Calu3 (cell line): Measurements from ENCODE around the gene MOV10. TPM values are rescaled to one million over a fixed set of nuclear protein-coding genes. Genes with fewer than 3 reads are reported as not detected.

Experiments
- BruUV-seq: library from RNA; stranded (reverse); fragments of 400-500 nt; replicated peaks from 2 replicates; lab custom pipeline; 2021; lab: Mats Ljungman, UMichigan
- CTCF ChIA-PET: fragments of 300-600 bp; sonication (Branson Sonifier 250); formaldehyde crosslinking; loops from one replicate; lab custom pipeline; 2022; ENCODE audit warnings: antibody characterized with exemption; lab: Charles Lee
- DNase-seq: peaks from one replicate; pipeline ENCODE4 v3.0.0; 2022
- H3K27ac Mint-ChIP-seq: one replicate; pipeline ENCODE4 v1.8.0; 2022; ENCODE audit warnings: mixed read lengths; ENCODE audit not compliant: unreplicated experiment
- H3K27me3 Mint-ChIP-seq: one replicate; pipeline ENCODE4 v1.8.0; 2022; ENCODE audit warnings: mixed read lengths; ENCODE audit not compliant: unreplicated experiment
- H3K36me3 Mint-ChIP-seq: one replicate; pipeline ENCODE4 v1.8.0; 2022; ENCODE audit warnings: mild to moderate bottlenecking, moderate library complexity, mixed read lengths; ENCODE audit not compliant: insufficient read depth, unreplicated experiment
- H3K4me1 Mint-ChIP-seq: one replicate; pipeline ENCODE4 v1.8.0; 2022; ENCODE audit warnings: mild to moderate bottlenecking, low read depth, mixed read lengths; ENCODE audit not compliant: unreplicated experiment
- H3K4me3 Mint-ChIP-seq: one replicate; pipeline ENCODE4 v1.8.0; 2022; ENCODE audit warnings: mild to moderate bottlenecking, low read depth, moderate library complexity, mixed read lengths; ENCODE audit not compliant: unreplicated experiment
- H3K9me3 Mint-ChIP-seq: one replicate; pipeline ENCODE4 v1.8.0; 2022; ENCODE audit warnings: low read depth, mixed read lengths; ENCODE audit not compliant: unreplicated experiment
- intact Hi-C: fragments of 100-400 bp; cut with micrococcal nuclease; formaldehyde crosslinking; loops from one replicate; pipeline ENCODE4 v1.10.0; 2022; ENCODE audit not compliant: unreplicated experiment
- total RNA-seq: library from RNA; stranded (reverse); gene quantifications from 2 replicates; pipeline ENCODE4 v1.2.3, GENCODE V29; 2022
- TF ChIP-seq, protein P1 (sequence below): fragments of 200-600 bp; IDR thresholded peaks from one replicate; pipeline ENCODE4 v1.8.0; 2022; ENCODE audit warnings: antibody characterized with exemption; ENCODE audit not compliant: unreplicated experiment

Gene MOV10
- total RNA-seq, 1 experiment from 2014 or later: 71.4 TPM

DNA sequence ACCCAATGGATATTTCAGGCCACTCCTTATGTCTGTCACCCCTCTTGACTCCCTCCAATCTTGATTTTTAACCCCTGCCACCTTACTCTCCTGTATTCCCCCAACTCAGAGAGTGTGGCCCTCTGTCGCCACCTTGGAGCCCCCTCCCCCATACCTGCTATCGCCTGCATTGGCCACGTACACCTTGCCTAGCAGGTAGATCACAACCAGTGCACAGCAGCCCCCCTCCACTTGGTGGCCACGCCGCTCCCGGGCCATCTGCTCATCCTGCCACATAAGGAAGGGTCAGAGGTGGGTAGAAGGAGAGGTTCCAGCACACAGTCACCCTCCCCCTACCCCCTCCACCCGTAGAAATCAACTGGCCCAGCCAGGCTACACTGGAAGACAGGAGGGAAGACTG lies 37.7 kb downstream of the MOV10 start:
- intact Hi-C loops: no loop called here
- CTCF ChIA-PET: no interaction called here
- BruUV-seq: no TSS peak
- Mint-ChIP-seq H3K4me1 (peaks cover 19% of the 10 kb centered on the region), H3K36me3 (peaks cover 27% of the 10 kb centered on the region), H3K9me3 (no peaks in the 10 kb centered on the region), H3K27ac (no peak overlapping the region), H3K4me3 (no peak overlapping the region), H3K27me3 (no peaks in the 10 kb centered on the region)
- TF ChIP-seq, protein P1, sequence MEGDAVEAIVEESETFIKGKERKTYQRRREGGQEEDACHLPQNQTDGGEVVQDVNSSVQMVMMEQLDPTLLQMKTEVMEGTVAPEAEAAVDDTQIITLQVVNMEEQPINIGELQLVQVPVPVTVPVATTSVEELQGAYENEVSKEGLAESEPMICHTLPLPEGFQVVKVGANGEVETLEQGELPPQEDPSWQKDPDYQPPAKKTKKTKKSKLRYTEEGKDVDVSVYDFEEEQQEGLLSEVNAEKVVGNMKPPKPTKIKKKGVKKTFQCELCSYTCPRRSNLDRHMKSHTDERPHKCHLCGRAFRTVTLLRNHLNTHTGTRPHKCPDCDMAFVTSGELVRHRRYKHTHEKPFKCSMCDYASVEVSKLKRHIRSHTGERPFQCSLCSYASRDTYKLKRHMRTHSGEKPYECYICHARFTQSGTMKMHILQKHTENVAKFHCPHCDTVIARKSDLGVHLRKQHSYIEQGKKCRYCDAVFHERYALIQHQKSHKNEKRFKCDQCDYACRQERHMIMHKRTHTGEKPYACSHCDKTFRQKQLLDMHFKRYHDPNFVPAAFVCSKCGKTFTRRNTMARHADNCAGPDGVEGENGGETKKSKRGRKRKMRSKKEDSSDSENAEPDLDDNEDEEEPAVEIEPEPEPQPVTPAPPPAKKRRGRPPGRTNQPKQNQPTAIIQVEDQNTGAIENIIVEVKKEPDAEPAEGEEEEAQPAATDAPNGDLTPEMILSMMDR: no peak
- no peak for DNase-seq

DNA sequence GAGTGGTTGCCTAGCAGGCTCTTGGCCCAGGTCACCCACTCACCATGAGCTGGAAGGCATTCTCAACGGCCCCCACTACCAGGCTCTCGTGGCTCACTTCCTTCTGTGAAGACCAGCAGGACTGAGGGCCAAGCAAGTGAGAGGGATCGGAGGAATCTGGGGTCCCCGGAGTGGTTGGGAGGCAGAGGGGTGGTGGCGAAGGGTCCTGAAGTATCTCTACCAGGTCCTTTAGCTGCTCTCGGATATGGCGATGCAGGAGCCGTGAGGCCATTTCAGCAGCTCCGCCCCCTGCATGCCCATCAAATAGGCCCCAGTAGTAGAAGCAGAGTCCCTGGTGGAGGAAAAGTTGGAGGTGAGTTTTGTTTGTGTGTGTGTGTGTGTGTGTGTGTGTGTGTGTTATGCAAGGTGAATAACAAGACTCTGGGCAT lies 38.3 kb downstream of the MOV10 start:
- no peak overlapping the region for H3K27ac Mint-ChIP-seq
- CTCF ChIA-PET: no interaction called here
- DNase-seq: no peak
- TF ChIP-seq, protein P1: no peak
- H3K27me3 Mint-ChIP-seq: no peaks in the 10 kb centered on the region
- no peak overlapping the region for H3K4me3 Mint-ChIP-seq
- H3K4me1 Mint-ChIP-seq: peaks cover 14% of the 10 kb centered on the region
- peaks cover 21% of the 10 kb centered on the region for H3K36me3 Mint-ChIP-seq
- BruUV-seq: no TSS peak
- H3K9me3 Mint-ChIP-seq: no peaks in the 10 kb centered on the region
- intact Hi-C loops: no loop called here

DNA sequence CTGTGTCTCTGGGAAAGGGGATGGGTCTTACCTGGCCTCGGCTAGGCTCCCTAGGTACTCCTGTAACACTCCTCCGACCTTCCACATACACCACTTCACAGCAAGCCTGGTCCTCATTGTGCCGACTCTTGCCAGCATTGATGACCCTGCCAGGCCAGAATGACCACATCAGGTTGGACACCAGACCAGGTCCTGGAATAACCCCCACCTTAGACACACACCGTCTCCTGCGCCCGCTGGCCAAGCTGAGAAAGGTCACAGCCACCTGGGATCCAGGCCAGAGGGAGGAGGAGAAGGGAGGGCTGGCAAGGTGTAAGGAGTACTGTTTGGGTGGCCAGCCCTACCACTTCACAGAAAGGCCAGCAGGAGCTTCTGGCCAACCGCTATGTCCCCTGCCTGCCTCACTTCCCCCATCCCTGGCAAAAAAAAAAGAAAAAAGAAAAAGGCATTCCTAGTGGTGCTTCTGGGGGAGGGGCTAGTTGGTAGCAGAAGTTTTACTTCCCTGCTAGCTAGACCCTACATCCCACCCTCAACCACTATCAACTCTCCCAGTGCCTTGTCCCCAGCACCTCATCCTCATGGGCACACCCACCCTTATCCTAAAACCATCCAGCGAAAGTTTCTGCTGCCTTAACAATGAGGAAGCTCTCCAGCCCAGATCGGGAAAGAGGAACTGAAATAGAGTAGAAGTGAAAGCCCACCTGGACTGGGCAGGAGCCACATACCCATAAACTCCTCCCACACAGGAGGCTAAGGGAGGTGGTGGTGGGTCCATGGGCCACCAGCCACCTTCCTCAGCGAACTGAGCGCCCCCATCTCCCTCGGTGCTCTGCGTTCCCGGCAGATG lies 39.2 kb downstream of the MOV10 start:
- no peak overlapping the region for H3K27ac Mint-ChIP-seq
- BruUV-seq: no TSS peak
- peaks cover 7% of the 10 kb centered on the region for H3K4me1 Mint-ChIP-seq
- H3K27me3 Mint-ChIP-seq: peaks cover 7% of the 10 kb centered on the region
- peaks cover 18% of the 10 kb centered on the region for H3K36me3 Mint-ChIP-seq
- H3K4me3 Mint-ChIP-seq: peak overlapping the region; percentile 71
- DNase-seq: no peak
- TF ChIP-seq, protein P1: no peak
- H3K9me3 Mint-ChIP-seq: no peaks in the 10 kb centered on the region
- intact Hi-C loops: no loop called here
- CTCF ChIA-PET: no interaction called here

DNA sequence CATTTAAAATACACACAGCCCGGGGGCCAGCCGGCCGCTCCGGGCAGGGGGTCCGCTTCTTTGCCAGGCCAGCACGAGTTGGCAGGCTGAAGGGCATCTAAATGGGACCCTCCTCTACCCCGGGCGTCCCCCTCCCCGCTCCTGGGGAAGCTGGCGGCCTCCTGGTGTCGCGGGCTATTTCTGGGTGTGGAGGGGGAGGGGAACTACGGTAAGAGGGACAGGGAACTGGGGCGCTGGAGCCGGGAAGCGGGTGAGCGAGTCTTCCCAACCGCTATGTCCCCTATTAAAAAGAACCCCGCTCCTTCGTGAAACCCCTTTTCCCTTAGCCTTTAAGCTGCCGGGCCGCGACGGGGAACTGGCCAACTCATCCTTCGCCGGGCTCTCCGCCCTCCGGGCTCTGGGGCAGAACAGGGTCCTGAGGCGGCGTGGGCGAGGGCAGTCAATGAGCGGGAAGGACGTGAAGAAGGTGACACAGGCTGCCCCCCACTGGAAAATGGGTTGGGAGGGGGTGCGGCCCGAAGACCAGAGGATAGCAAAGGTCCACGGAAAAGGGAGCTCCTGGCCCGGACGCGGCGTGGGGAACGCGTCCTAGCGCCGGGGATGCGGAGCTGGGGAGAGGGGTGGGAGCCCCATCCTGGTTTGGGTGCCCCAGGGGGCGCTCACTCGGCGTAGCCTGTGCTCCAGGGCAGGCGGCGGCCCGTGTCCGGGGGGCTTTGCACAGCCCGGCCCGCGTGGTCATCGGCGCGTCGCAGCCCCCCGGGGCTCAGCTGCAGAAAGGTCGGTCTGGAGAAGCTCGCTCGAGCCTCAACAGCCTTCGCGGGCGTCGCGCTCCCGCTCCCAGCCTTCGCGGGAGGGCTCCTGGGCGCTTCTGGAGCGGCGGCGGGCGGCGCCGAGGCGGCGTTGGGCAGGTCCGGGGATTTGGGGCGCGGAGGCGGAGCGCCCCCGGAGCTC lies 40.1 kb downstream of the MOV10 start:
- intact Hi-C loops: loop anchor here (5.0 kb wide), 1 partner anchor 963 kb away; no protein-coding TSS in a partner anchor
- TF ChIP-seq, protein P1: no peak
- Mint-ChIP-seq H3K9me3 (no peaks in the 10 kb centered on the region), H3K4me3 (peak overlapping the region; percentile 71), H3K4me1 (peaks cover 7% of the 10 kb centered on the region), H3K27me3 (peaks cover 12% of the 10 kb centered on the region), H3K36me3 (peaks cover 18% of the 10 kb centered on the region), H3K27ac (no peak overlapping the region)
- no peak for DNase-seq
- CTCF ChIA-PET: interaction anchor here (0.6 to 2.7 kb wide), 9 partner anchors 8 to 358 kb away, joined by 3 to 27 read pairs (median 5); partner anchors contain the start of genes LRIG2 and RHOC
- BruUV-seq: no TSS peak
